ENCODE data around the gene RTP2.

The RTP2 gene

DNA sequence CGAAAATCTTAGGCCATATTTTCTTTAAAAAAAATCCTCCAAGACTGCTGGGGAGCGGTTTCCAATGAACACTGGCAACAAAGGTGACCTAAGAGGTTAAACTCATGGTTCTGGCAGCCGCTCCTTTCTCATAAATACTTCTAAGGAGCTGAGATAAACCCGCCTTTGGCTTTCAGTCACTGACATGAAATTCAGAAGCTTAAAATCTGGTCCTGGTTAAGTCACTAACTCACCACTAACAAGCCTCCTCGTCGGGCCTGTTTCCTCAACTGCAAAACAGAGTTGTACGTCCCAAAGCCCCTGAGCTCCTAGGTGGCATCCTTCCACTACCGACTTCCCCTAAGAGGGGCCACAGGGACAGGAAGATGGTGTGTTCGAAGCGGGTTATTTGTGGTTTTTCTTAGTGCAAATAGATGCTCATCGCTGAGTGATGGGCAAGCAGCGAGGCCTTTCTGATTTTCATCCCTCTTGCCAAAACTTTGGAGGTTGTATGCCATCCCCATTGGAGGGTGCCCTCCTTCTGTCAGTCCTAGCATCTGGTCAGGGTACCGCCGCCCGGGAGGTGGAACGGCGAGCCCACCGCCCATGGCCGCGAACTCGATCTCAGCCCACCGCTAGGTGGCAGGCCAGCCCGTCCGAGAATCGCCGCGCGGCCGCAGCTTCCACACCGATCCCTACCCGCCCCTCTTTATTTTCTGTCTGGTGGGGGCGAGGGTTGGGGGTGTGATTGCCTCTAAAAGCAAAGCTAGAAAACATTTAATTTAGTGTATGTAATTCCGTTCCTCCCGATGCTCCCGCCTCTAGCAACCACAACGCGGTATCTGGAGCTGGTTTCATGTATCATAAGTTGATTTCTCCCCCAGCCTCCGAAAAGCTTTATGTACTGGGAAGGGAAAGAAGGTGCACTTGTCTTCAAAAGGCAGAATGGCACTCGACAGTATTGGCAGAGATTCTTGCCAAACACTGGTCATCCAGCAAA, 38.4 kb upstream of the RTP2 start:
- peak overlapping the region; percentile 99 for H3K4me3 Mint-ChIP-seq
- no peaks in the 10 kb centered on the region for H3K36me3 Mint-ChIP-seq
- no peaks in the 10 kb centered on the region for H3K9me3 Mint-ChIP-seq
- H3K27me3 Mint-ChIP-seq, result no peaks in the 10 kb centered on the region
- H3K27ac Mint-ChIP-seq, result peak overlapping the region; percentile 98
- peaks cover 55% of the 10 kb centered on the region for H3K4me1 Mint-ChIP-seq

- peak overlapping the region; percentile 99 for H3K4me3 Mint-ChIP-seq
- peaks cover 51% of the 10 kb centered on the region for H3K4me1 Mint-ChIP-seq
- H3K9me3 Mint-ChIP-seq, result no peaks in the 10 kb centered on the region
- H3K27me3 Mint-ChIP-seq, result no peaks in the 10 kb centered on the region
- H3K36me3 Mint-ChIP-seq, result no peaks in the 10 kb centered on the region
- H3K27ac Mint-ChIP-seq, result peak overlapping the region; percentile 98
These were observed 37.4 kb upstream of the RTP2 start for GRCh38 chr3:187739561-187740332.

- Mint-ChIP-seq H3K27me3 (no peaks in the 10 kb centered on the region), H3K9me3 (no peaks in the 10 kb centered on the region), H3K4me3 (peak overlapping the region; percentile 99), H3K27ac (peak overlapping the region; percentile 98), H3K4me1 (peaks cover 51% of the 10 kb centered on the region), H3K36me3 (no peaks in the 10 kb centered on the region)
These were observed 36.8 kb upstream of the RTP2 start for GRCh38 chr3:187739094-187739560.

DNA sequence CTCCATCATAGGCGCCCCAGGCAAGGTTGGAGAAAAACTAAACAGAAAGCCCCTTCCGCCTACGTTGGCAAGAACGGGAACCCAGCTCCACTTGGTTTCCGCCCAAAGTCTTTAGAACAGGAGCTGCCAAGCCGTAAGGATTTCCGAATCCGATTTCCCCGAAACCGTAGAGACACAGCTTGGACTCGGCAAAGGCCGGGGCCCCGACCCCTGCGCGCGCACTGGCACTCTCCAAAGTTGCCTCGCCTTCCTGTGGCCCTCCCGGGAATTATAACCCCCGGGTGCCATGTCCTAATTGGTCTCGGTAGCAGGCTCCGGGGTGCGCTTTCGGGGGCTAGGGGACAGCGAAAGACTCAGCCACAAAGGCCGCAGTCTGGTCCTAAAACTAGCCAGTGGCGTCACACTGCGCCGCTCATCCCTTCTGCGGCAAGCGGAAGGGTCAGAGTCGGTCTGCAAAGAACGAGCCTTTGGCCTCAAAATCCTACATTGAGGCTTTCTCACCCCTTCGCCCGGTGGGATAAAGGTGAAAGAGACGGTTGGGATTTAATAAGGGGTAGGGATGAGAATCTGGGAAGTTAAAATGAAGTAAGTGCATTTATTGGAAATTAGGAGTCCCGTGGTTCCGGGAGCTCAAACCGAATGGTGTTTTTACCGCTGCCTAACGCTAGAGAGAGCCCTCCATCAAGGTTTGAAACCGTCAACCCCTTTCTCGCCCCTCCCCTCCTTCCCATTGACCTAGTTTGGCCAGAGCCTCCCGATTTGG, 36.2 kb upstream of the RTP2 start:
- no peaks in the 10 kb centered on the region for H3K27me3 Mint-ChIP-seq
- H3K9me3 Mint-ChIP-seq, result no peaks in the 10 kb centered on the region
- peak overlapping the region; percentile 98 for H3K27ac Mint-ChIP-seq
- no peaks in the 10 kb centered on the region for H3K36me3 Mint-ChIP-seq
- peaks cover 51% of the 10 kb centered on the region for H3K4me1 Mint-ChIP-seq
- H3K4me3 Mint-ChIP-seq, result peak overlapping the region; percentile 99

- peaks cover 1% of the 10 kb centered on the region for H3K36me3 Mint-ChIP-seq
- H3K27ac Mint-ChIP-seq, result peak overlapping the region; percentile 98
- H3K9me3 Mint-ChIP-seq, result no peaks in the 10 kb centered on the region
- no peaks in the 10 kb centered on the region for H3K27me3 Mint-ChIP-seq
- peak overlapping the region; percentile 99 for H3K4me3 Mint-ChIP-seq
- peaks cover 50% of the 10 kb centered on the region for H3K4me1 Mint-ChIP-seq
These were observed 35.6 kb upstream of the RTP2 start for GRCh38 chr3:187738071-187738330.

GRCh38 chr3:187737368-187738070, 35.2 kb upstream of the RTP2 start:
- H3K36me3 Mint-ChIP-seq, result peaks cover 1% of the 10 kb centered on the region
- H3K9me3 Mint-ChIP-seq, result no peaks in the 10 kb centered on the region
- peak overlapping the region; percentile 91 for H3K27ac Mint-ChIP-seq
- no peaks in the 10 kb centered on the region for H3K27me3 Mint-ChIP-seq
- peak overlapping the region; percentile 99 for H3K4me3 Mint-ChIP-seq
- peaks cover 45% of the 10 kb centered on the region for H3K4me1 Mint-ChIP-seq

DNA sequence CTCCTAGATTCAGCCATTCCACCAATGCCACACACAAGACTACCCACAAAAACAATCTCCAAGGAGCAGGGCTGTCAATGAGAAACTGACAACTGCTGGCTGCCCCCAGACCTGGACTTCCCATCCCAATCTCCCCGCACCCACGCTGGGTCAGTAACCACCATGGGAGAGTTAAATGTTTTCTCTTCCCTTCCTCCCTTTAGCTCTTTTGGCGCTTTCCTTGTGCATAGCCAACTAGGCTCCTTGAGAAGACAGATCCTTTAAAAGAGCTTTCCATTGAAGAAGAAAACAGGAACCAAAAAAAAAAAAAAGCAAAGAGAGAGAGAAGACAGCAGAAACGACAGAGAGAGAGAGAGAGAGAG, 34.6 kb upstream of the RTP2 start:
- Mint-ChIP-seq H3K27ac (peak overlapping the region; percentile 91), H3K4me1 (peaks cover 42% of the 10 kb centered on the region), H3K4me3 (peak overlapping the region; percentile 99), H3K27me3 (no peaks in the 10 kb centered on the region), H3K36me3 (peaks cover 1% of the 10 kb centered on the region), H3K9me3 (no peaks in the 10 kb centered on the region)

GRCh38 chr3:187736418-187736871, 34.1 kb upstream of the RTP2 start:
- Mint-ChIP-seq H3K4me1 (peaks cover 36% of the 10 kb centered on the region), H3K4me3 (no peak overlapping the region), H3K36me3 (peaks cover 3% of the 10 kb centered on the region), H3K27me3 (no peaks in the 10 kb centered on the region), H3K9me3 (no peaks in the 10 kb centered on the region), H3K27ac (no peak overlapping the region)

GRCh38 chr3:187735837-187736236, 33.5 kb upstream of the RTP2 start:
- Mint-ChIP-seq H3K36me3 (peaks cover 6% of the 10 kb centered on the region), H3K4me3 (no peak overlapping the region), H3K4me1 (peaks cover 31% of the 10 kb centered on the region), H3K27me3 (no peaks in the 10 kb centered on the region), H3K27ac (no peak overlapping the region), H3K9me3 (no peaks in the 10 kb centered on the region)

DNA sequence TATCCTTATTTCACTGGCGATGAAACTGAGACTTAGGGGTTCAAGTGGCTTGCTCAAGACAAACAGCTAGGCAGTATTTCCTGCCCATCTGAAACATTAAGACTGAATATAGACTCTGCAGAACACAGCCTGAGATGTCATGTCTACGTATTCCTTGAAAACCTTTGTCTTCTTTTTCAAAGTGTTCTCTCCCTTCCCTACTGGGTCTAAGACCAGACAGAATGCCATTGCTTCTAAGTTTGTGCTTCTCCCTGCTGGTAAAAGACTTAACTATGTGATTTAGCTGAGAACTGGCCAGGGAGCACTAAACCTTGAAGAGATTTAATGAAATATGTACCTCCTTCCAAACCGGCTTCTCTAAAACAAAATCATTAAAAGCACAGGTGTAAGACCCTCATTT, 33.0 kb upstream of the RTP2 start:
- no peak overlapping the region for H3K27ac Mint-ChIP-seq
- H3K36me3 Mint-ChIP-seq, result peaks cover 6% of the 10 kb centered on the region
- H3K4me1 Mint-ChIP-seq, result peaks cover 27% of the 10 kb centered on the region
- H3K9me3 Mint-ChIP-seq, result no peaks in the 10 kb centered on the region
- H3K4me3 Mint-ChIP-seq, result no peak overlapping the region
- no peaks in the 10 kb centered on the region for H3K27me3 Mint-ChIP-seq

- H3K36me3 Mint-ChIP-seq, result peaks cover 8% of the 10 kb centered on the region
- no peak overlapping the region for H3K4me3 Mint-ChIP-seq
- no peaks in the 10 kb centered on the region for H3K9me3 Mint-ChIP-seq
- H3K27ac Mint-ChIP-seq, result no peak overlapping the region
- peaks cover 22% of the 10 kb centered on the region for H3K4me1 Mint-ChIP-seq
- H3K27me3 Mint-ChIP-seq, result no peaks in the 10 kb centered on the region
These were observed 32.5 kb upstream of the RTP2 start for GRCh38 chr3:187734841-187735240.

DNA sequence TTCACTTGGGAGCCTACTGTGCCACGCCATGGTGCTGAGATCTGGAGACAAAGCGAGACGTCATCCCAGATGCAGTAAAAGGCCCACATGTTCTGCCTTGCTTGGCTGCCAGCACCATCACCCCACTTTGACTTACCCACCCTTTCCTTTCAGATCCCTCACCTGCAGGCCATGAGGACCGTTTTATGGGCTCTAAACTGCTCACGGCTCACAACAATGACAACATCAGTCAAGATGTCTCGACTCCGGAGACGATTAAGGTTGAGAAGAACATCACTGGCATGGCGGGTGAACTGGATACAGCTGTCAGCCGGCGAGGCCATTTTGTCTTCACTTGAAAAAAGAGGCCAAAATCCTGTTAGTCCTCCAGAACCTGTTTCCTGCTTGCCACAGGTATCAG, 31.0 kb upstream of the RTP2 start:
- Mint-ChIP-seq H3K4me3 (no peak overlapping the region), H3K9me3 (no peaks in the 10 kb centered on the region), H3K27me3 (no peaks in the 10 kb centered on the region), H3K27ac (no peak overlapping the region), H3K36me3 (peaks cover 8% of the 10 kb centered on the region), H3K4me1 (peaks cover 12% of the 10 kb centered on the region)

GRCh38 chr3:187729598-187729997, 27.2 kb upstream of the RTP2 start:
- Mint-ChIP-seq H3K27ac (no peak overlapping the region), H3K36me3 (peaks cover 10% of the 10 kb centered on the region), H3K4me1 (no peaks in the 10 kb centered on the region), H3K9me3 (no peaks in the 10 kb centered on the region), H3K4me3 (no peak overlapping the region), H3K27me3 (no peaks in the 10 kb centered on the region)

DNA sequence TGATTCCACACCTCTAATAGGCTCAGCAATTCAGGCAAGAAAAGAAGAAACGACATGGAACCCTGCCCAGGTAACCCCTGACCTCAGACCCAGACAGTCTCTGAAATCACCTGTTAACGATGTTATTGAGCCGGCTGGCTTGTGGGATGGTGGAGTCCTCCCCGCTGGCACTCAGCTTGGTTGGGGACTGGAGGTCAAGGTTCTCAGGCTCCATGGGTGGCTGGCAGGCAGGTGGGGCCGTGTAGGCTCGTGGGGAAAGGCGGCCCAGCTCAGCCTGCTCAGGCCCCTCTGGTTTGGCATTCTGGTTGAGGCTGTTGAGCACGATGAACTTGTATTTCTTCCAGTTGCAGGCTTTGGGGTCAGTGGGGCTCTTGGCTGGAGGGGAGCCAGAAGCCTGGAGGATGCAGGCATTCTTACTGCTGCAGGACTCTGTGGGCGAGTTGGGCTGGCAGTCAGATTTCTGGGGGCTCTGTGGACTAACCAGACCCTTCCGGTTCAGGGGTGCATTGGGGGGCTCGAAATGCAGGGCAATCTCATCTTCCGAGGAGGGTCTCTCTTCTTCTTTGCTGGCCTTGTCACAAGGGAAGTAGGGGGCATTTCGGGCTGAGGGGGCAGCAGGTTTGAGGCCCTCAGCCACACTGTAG, 26.7 kb upstream of the RTP2 start:
- H3K4me3 Mint-ChIP-seq, result no peak overlapping the region
- peaks cover 13% of the 10 kb centered on the region for H3K36me3 Mint-ChIP-seq
- no peaks in the 10 kb centered on the region for H3K4me1 Mint-ChIP-seq
- no peak overlapping the region for H3K27ac Mint-ChIP-seq
- H3K27me3 Mint-ChIP-seq, result no peaks in the 10 kb centered on the region
- no peaks in the 10 kb centered on the region for H3K9me3 Mint-ChIP-seq

DNA sequence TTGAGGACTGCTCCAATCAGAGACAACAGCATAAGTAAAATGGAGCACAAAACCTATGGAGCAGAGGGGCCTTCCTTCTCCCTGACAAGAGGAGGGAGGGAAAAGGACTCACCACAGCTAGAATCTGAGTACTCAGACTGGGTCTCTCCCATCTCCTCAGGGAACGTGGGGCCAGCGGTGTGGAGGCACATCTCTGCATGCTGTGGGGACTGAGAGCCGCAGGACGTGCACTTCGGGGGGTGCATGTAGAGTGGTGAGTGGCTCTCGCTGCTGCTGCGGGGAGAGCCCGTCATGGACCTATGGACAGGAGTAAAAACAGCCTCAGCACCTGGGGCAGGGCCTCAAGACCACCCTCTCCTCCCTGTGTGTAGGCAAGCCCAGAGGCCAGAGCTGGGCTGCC, 25.9 kb upstream of the RTP2 start:
- H3K4me3 Mint-ChIP-seq, result no peak overlapping the region
- H3K9me3 Mint-ChIP-seq, result no peaks in the 10 kb centered on the region
- H3K36me3 Mint-ChIP-seq, result peaks cover 20% of the 10 kb centered on the region
- no peaks in the 10 kb centered on the region for H3K4me1 Mint-ChIP-seq
- no peaks in the 10 kb centered on the region for H3K27me3 Mint-ChIP-seq
- no peak overlapping the region for H3K27ac Mint-ChIP-seq

Measured in activated naive CD4-positive, alpha-beta T cell treated with anti-CD3 and anti-CD28 coated beads, Interleukin-2, amount 50 U/mL, for 24 hours (primary cell).